H9 (cell line): ENCODE results near the gene KLHDC8A. TPM values are rescaled to one million over a fixed set of nuclear protein-coding genes. Genes with fewer than 3 reads are reported as not detected.

Experiments used
- DNase-seq: peaks from one replicate; pipeline ENCODE4 v3.0.0-alpha.2; 2017
- H2AFZ ChIP-seq: one replicate; pipeline ENCODE4 v1.6.1; 2013; ENCODE audit warnings: mild to moderate bottlenecking, low read length, control low read depth, moderate library complexity
- H2AK5ac ChIP-seq: 2 replicates; pipeline ENCODE4 v1.6.1; 2013; ENCODE audit warnings: low read length, control low read depth, mixed read lengths; ENCODE audit not compliant: insufficient read length
- H2BK120ac ChIP-seq: one replicate; pipeline ENCODE4 v1.6.1; 2013; ENCODE audit warnings: low read depth, mild to moderate bottlenecking, low read length, control low read depth, inconsistent platforms; ENCODE audit not compliant: poor library complexity, severe bottlenecking
- H2BK12ac ChIP-seq: 2 replicates; pipeline ENCODE4 v1.6.1; 2013; ENCODE audit warnings: low read length, control low read depth, mixed read lengths, low read depth; ENCODE audit not compliant: insufficient read length
- H2BK15ac ChIP-seq: 2 replicates; pipeline ENCODE4 v1.6.1; 2013; ENCODE audit warnings: low read depth, low read length, control low read depth
- H2BK20ac ChIP-seq: one replicate; pipeline ENCODE4 v1.6.1; 2013; ENCODE audit warnings: low read depth, mild to moderate bottlenecking, low read length, control low read depth, inconsistent platforms; ENCODE audit not compliant: poor library complexity, severe bottlenecking
- H2BK5ac ChIP-seq: 2 replicates; pipeline ENCODE4 v1.6.1; 2013; ENCODE audit warnings: low read length, control low read depth, mixed read lengths; ENCODE audit not compliant: insufficient read length
- H3K14ac ChIP-seq: 2 replicates; pipeline ENCODE4 v1.6.1; 2013; ENCODE audit warnings: low read length, control low read depth; ENCODE audit not compliant: insufficient read depth
- H3K18ac ChIP-seq: 2 replicates; pipeline ENCODE4 v1.6.1; 2013; ENCODE audit warnings: low read depth, mild to moderate bottlenecking, mixed read lengths, low read length, control low read depth; ENCODE audit not compliant: insufficient read length
- H3K23ac ChIP-seq: 2 replicates; pipeline ENCODE4 v1.6.1; 2013; ENCODE audit warnings: low read length, control low read depth, mixed read lengths, low read depth; ENCODE audit not compliant: insufficient read length
- H3K23me2 ChIP-seq: 2 replicates; pipeline ENCODE4 v1.6.1; 2013; ENCODE audit warnings: low read depth, mild to moderate bottlenecking, mixed read lengths, low read length, control low read depth; ENCODE audit not compliant: insufficient read length, poor library complexity, severe bottlenecking
- H3K27ac ChIP-seq: 2 replicates; pipeline ENCODE4 v1.5.1; 2013; ENCODE audit warnings: low read length, control low read depth, mixed read lengths, low read depth; ENCODE audit not compliant: insufficient read length
- H3K27me3 ChIP-seq: 2 replicates; pipeline ENCODE4 v1.6.1; 2013; ENCODE audit warnings: low read length, control low read depth, inconsistent platforms; ENCODE audit not compliant: insufficient read depth
- H3K4ac ChIP-seq: 2 replicates; pipeline ENCODE4 v1.6.1; 2013; ENCODE audit warnings: low read depth, mild to moderate bottlenecking, control low read depth, inconsistent platforms, low read length, moderate library complexity
- H3K4me1 ChIP-seq: 2 replicates; pipeline ENCODE4 v1.6.1; 2013; ENCODE audit warnings: low read length, control low read depth, inconsistent platforms; ENCODE audit not compliant: insufficient read depth
- H3K4me2 ChIP-seq: 2 replicates; pipeline ENCODE4 v1.6.1; 2013; ENCODE audit warnings: low read length, control low read depth, mixed read lengths; ENCODE audit not compliant: insufficient read length, insufficient read depth
- H3K56ac ChIP-seq: 2 replicates; pipeline ENCODE4 v1.6.1; 2013; ENCODE audit warnings: low read depth, mild to moderate bottlenecking, mixed read lengths, low read length, control low read depth; ENCODE audit not compliant: insufficient read length
- H3K79me1 ChIP-seq: 2 replicates; pipeline ENCODE4 v1.6.1; 2013; ENCODE audit warnings: low read depth, mild to moderate bottlenecking, moderate library complexity, low read length, control low read depth, inconsistent platforms; ENCODE audit not compliant: insufficient read depth, poor library complexity, severe bottlenecking
- H3K79me2 ChIP-seq: 2 replicates; pipeline ENCODE4 v1.6.1; 2013; ENCODE audit warnings: low read length, control low read depth, inconsistent platforms; ENCODE audit not compliant: insufficient read depth
- H3K9ac ChIP-seq: 2 replicates; pipeline ENCODE4 v1.6.1; 2013; ENCODE audit warnings: low read length, control low read depth, mixed read lengths; ENCODE audit not compliant: insufficient read length; ENCODE audit errors: extremely low read depth
- H3K9me3 ChIP-seq: one replicate; pipeline ENCODE4 v1.6.1; 2013; ENCODE audit warnings: low read depth, low read length, inconsistent platforms; ENCODE audit not compliant: control insufficient read depth
- H3T11ph ChIP-seq: one replicate; pipeline ENCODE4 v1.6.1; 2013; ENCODE audit warnings: mild to moderate bottlenecking, low read length, control low read depth, inconsistent platforms
- H4K20me1 ChIP-seq: one replicate; pipeline ENCODE4 v1.6.1; 2013; ENCODE audit not compliant: control insufficient read depth, insufficient read length, insufficient read depth
- H4K5ac ChIP-seq: 2 replicates; pipeline ENCODE4 v1.6.1; 2013; ENCODE audit warnings: low read depth, mild to moderate bottlenecking, mixed read lengths, low read length, control low read depth; ENCODE audit not compliant: insufficient read length
- H4K8ac ChIP-seq: replicated peaks from 2 replicates; pipeline ENCODE4 v1.6.1; 2013; ENCODE audit warnings: low read length, control low read depth, mixed read lengths, low read depth; ENCODE audit not compliant: insufficient read length
- H4K91ac ChIP-seq: 2 replicates; pipeline ENCODE4 v1.6.1; 2013; ENCODE audit warnings: low read depth, mild to moderate bottlenecking, moderate library complexity, mixed read lengths, low read length, control low read depth; ENCODE audit not compliant: insufficient read length
- H3K27ac Mint-ChIP-seq, 3 experiments: 2 replicates in 2 of 3; 3 replicates in 1 of 3; pipeline ENCODE4 v1.8.0; 2020 to 2021; ENCODE audit warnings: mixed read lengths in 3 of 3, mild to moderate bottlenecking in 1 of 3, moderate library complexity in 1 of 3
- H3K27me3 Mint-ChIP-seq: 2 replicates; pipeline ENCODE4 v1.8.0; 2021; ENCODE audit warnings: low read depth, mild to moderate bottlenecking, moderate library complexity, mixed read lengths
- H3K36me3 Mint-ChIP-seq, 3 experiments: 2 replicates in 2 of 3; 3 replicates in 1 of 3; pipeline ENCODE4 v1.8.0; 2020 to 2021; ENCODE audit warnings: low read depth in 3 of 3, mixed read lengths in 3 of 3; ENCODE audit not compliant: insufficient read depth in 1 of 3
- H3K4me1 Mint-ChIP-seq, 2 experiments: 2 replicates each; pipeline ENCODE4 v1.8.0; 2020; ENCODE audit warnings: mixed read lengths in 2 of 2
- H3K4me3 Mint-ChIP-seq, 2 experiments: 2 replicates in 1 of 2; 3 replicates in 1 of 2; pipeline ENCODE4 v1.8.0; 2020 to 2021; ENCODE audit warnings: mild to moderate bottlenecking in 2 of 2, mixed read lengths in 2 of 2, moderate library complexity in 1 of 2
- H3K9me3 Mint-ChIP-seq, 2 experiments: 2 replicates in 1 of 2; 3 replicates in 1 of 2; pipeline ENCODE4 v1.8.0; 2020; ENCODE audit warnings: mild to moderate bottlenecking in 2 of 2, mixed read lengths in 2 of 2, moderate library complexity in 1 of 2
- CTCF ChIP-seq: fragments of 200-600 bp; sonication (generic); conservative IDR thresholded peaks from 3 replicates; pipeline ENCODE4 v1.8.0; 2021; ENCODE audit warnings: antibody characterized with exemption, mild to moderate bottlenecking
- WGBS: extraction: QIAGEN DNeasy Blood & Tissue Kit; methylation state at CpG from one replicate; pipeline ENCODE4 v1.1.7; 2013; ENCODE audit warnings: missing lambda C conversion rate, low lambda C conversion rate, mixed read lengths; ENCODE audit not compliant: insufficient read length; ENCODE audit errors: extremely low coverage; 5-methylcytosine and 5-hydroxymethylcytosine counted together
- total RNA-seq: library from RNA; stranded (reverse); gene quantifications from 2 replicates; pipeline ENCODE4 v1.2.1, GENCODE V29; 2021

KLHDC8A gene
- total RNA-seq, 1 experiment from 2014 or later, result 0.96 TPM

- Histone ChIP-seq H3K4me2 (no peak overlapping the region), H4K20me1 (no peaks in the 10 kb centered on the region), H3K79me1 (no peaks in the 10 kb centered on the region), H4K91ac (no peak overlapping the region), H3K23me2 (no peaks in the 10 kb centered on the region), H3K56ac (no peak overlapping the region), H3K27me3 (no peaks in the 10 kb centered on the region), H3T11ph (no peak overlapping the region), H2AFZ (no peak overlapping the region), H3K9ac (no peak overlapping the region), H2BK20ac (no peak overlapping the region), H2AK5ac (no peak overlapping the region), H2BK120ac (no peak overlapping the region), H2BK5ac (no peak overlapping the region), H3K23ac (no peak overlapping the region), H3K9me3 (no peaks in the 10 kb centered on the region), H2BK12ac (no peak overlapping the region), H3K79me2 (no peaks in the 10 kb centered on the region), H3K18ac (peak overlapping the region; percentile 1), H3K14ac (peak overlapping the region; percentile 54; the same call in 1 of the 2 replicates), H3K4me1 (peaks cover 15% of the 10 kb centered on the region; the same call in 1 of the 2 replicates), H3K4ac (no peak overlapping the region), H3K27ac (no peak overlapping the region), H4K5ac (no peak overlapping the region), H2BK15ac (no peak overlapping the region), H4K8ac (no peak overlapping the region)
- H3K27me3 Mint-ChIP-seq, result peaks cover 10% of the 10 kb centered on the region
- no CpG with 5 or more reads among the region's 11 CpGs for WGBS
- peaks cover 85 to 86% of the 10 kb centered on the region in 2 experiments for H3K4me1 Mint-ChIP-seq
- peak overlapping the region in 1 of 2 experiments; percentile 5; a peak in 1 of 5 replicates for H3K4me3 Mint-ChIP-seq
- TF ChIP-seq CTCF, result no peak
- H3K27ac Mint-ChIP-seq, result peak overlapping the region; percentile 1 to 85 (median 72); a peak in 3 of 7 replicates
- no peaks in the 10 kb centered on the region for H3K9me3 Mint-ChIP-seq
- DNase-seq, result peak; percentile 70
- H3K36me3 Mint-ChIP-seq, result no peaks in the 10 kb centered on the region
Observed at GRCh38 chr1:205351984-205352713, 4.6 kb downstream of the KLHDC8A start.
